Endothelial cell of umbilical vein (primary cell): ENCODE data around the gene PSMB8. TPM values are rescaled to one million over a fixed set of nuclear protein-coding genes. Genes with fewer than 3 reads are reported as not detected.

Experiments
- BruUV-seq: library from RNA; stranded (reverse); fragments of 400-500 nt; replicated peaks from 2 replicates; lab custom pipeline; 2021; lab: Mats Ljungman, UMichigan
- CTCF ChIA-PET: fragments of 300-600, 350-600 bp; sonication (Branson Sonifier 250); formaldehyde crosslinking; loops from one replicate; lab custom pipeline; 2021; ENCODE audit warnings: antibody characterized with exemption, inconsistent platforms; lab: Charles Lee
- POLR2A ChIA-PET: fragments of 300-600, 350-600 bp; sonication (Branson Sonifier 250); formaldehyde crosslinking; loops from one replicate; lab custom pipeline; 2021; ENCODE audit warnings: antibody characterized with exemption, inconsistent platforms; lab: Charles Lee
- DNase-seq: peaks from one replicate; pipeline ENCODE4 v3.0.0-alpha.2; 2011; ENCODE audit warnings: low read depth, low spot score
- FAIRE-seq: peaks from 2 replicates; lab custom pipeline; 2011; peaks lifted over from hg19 to GRCh38; lab: Jason Lieb, UNC
- H2AFZ ChIP-seq: 2 replicates; pipeline ENCODE4 v1.6.0; 2012; ENCODE audit warnings: low read depth, low read length, control low read depth, inconsistent platforms
- H3K27ac ChIP-seq: 2 replicates; pipeline ENCODE4 v1.5.1; 2011; ENCODE audit warnings: low read depth, mild to moderate bottlenecking, control low read depth, low read length, moderate library complexity; ENCODE audit not compliant: insufficient read depth
- H3K27me3 ChIP-seq, 2 experiments: 2 replicates each; pipeline versions ENCODE4 v1.6.0 to v1.6.1; 2011; ENCODE audit warnings: low read length in 2 of 2, mixed read lengths in 1 of 2; ENCODE audit not compliant: control insufficient read depth in 2 of 2, insufficient read depth in 2 of 2
- H3K36me3 ChIP-seq, 2 experiments: 2 replicates in 1 of 2; 3 replicates in 1 of 2; pipeline ENCODE4 v1.5.1; 2011; ENCODE audit warnings: low read length in 2 of 2, mild to moderate bottlenecking in 1 of 2, moderate library complexity in 1 of 2; ENCODE audit not compliant: control insufficient read depth in 2 of 2, insufficient read depth in 2 of 2; ENCODE audit errors: extremely low read depth in 1 of 2
- H3K4me1 ChIP-seq: 3 replicates; pipeline ENCODE4 v1.5.1; 2011; ENCODE audit warnings: mild to moderate bottlenecking, low read length; ENCODE audit not compliant: control insufficient read depth, insufficient read depth; ENCODE audit errors: extremely low read depth
- H3K4me2 ChIP-seq: 2 replicates; pipeline ENCODE4 v1.6.1; 2011; ENCODE audit warnings: low read length, control low read depth, mixed read lengths; ENCODE audit not compliant: insufficient read depth
- H3K4me3 ChIP-seq, 3 experiments: fragments of 200-600 bp in 1 of 3; sonication (generic), shearing (Covaris generic) in 1 of 3; replicated peaks in 1 of 3; 2 replicates each; pipeline ENCODE4 v1.5.1; 2011 to 2016; ENCODE audit warnings: control low read depth in 3 of 3, low read length in 3 of 3, mild to moderate bottlenecking in 2 of 3, inconsistent platforms in 1 of 3, low read depth in 1 of 3, moderate library complexity in 1 of 3; ENCODE audit not compliant: insufficient read depth in 1 of 3
- H3K79me2 ChIP-seq: 2 replicates; pipeline ENCODE4 v1.6.0; 2012; ENCODE audit warnings: low read length, inconsistent platforms; ENCODE audit not compliant: control insufficient read depth, insufficient read depth
- H3K9ac ChIP-seq: replicated peaks from 2 replicates; pipeline ENCODE3; 2011; ENCODE audit warnings: low read length, control low read depth; ENCODE audit not compliant: insufficient read depth; ENCODE audit errors: extremely low read depth
- H3K9me1 ChIP-seq: replicated peaks from 3 replicates; pipeline ENCODE4 v1.6.0; 2011; ENCODE audit warnings: mild to moderate bottlenecking, low read length; ENCODE audit not compliant: control insufficient read depth, insufficient read depth; ENCODE audit errors: extremely low read depth
- H3K9me3 ChIP-seq: replicated peaks from 2 replicates; pipeline ENCODE4 v1.5.1; 2012; ENCODE audit warnings: low read length, inconsistent platforms; ENCODE audit not compliant: control insufficient read depth, insufficient read depth
- H4K20me1 ChIP-seq: replicated peaks from 2 replicates; pipeline ENCODE3; 2011; ENCODE audit warnings: mild to moderate bottlenecking, low read length; ENCODE audit not compliant: control insufficient read depth, insufficient read depth; ENCODE audit errors: extremely low read depth
- EZH2 ChIP-seq: IDR thresholded peaks from 2 replicates; pipeline ENCODE4 v1.6.1; 2012; ENCODE audit warnings: borderline replicate concordance, low read depth, mild to moderate bottlenecking, moderate library complexity, low read length, inconsistent platforms; ENCODE audit not compliant: severe bottlenecking
- FOS ChIP-seq: IDR thresholded peaks from 2 replicates; pipeline ENCODE4 v1.6.1; 2011; ENCODE audit warnings: mild to moderate bottlenecking, low read length, moderate library complexity, borderline replicate concordance; ENCODE audit not compliant: insufficient read depth
- GATA2 ChIP-seq: IDR thresholded peaks from 2 replicates; pipeline ENCODE4 v1.7.0; 2011; ENCODE audit warnings: low read depth, mild to moderate bottlenecking, moderate library complexity, mixed read lengths, low read length; ENCODE audit not compliant: insufficient read length, insufficient read depth
- JUN ChIP-seq: IDR thresholded peaks from 2 replicates; pipeline ENCODE4 v1.6.1; 2011; ENCODE audit warnings: borderline replicate concordance, low read depth; ENCODE audit not compliant: insufficient read length, insufficient read depth
- MYC ChIP-seq: IDR thresholded peaks from one replicate; pipeline ENCODE4 v1.6.1; 2011; ENCODE audit warnings: mild to moderate bottlenecking, low read depth, low read length
- POLR2AphosphoS5 ChIP-seq: IDR thresholded peaks from 2 replicates; pipeline ENCODE4 v1.6.1; 2012; ENCODE audit warnings: low read depth, mild to moderate bottlenecking, control low read depth, low read length, moderate library complexity; ENCODE audit not compliant: insufficient read depth
- dilution Hi-C: fragments of 300-500 bp; cut with MboI; formaldehyde crosslinking; loops from one replicate; pipeline ENCODE4 v1.15.0; 2019; ENCODE audit warnings: low sequenced_read_pairs; ENCODE audit not compliant: extremely low pct_ligation_motif_present
- intact Hi-C: fragments of 100-400 bp; cut with micrococcal nuclease; formaldehyde crosslinking; loops from one replicate; pipeline ENCODE4 v1.10.0; 2022
- polyA plus RNA-seq, 4 experiments: library from polyadenylated mRNA; depleted of rRNA in 3 of 4; stranded (reverse) in 3 of 4; unstranded in 1 of 4; fragments of >200 nt; gene quantifications; 2 replicates each; pipeline versions ENCODE4 v1.2.1 to v1.2.3, GENCODE V29; 2011 to 2012; ENCODE audit warnings: missing spikeins in 1 of 4
- total RNA-seq: library from RNA; stranded (reverse); gene quantifications from 2 replicates; pipeline ENCODE4 v1.2.3, GENCODE V29; 2021
- TF ChIP-seq, protein P1 (sequence below), 2 donors: IDR thresholded peaks; 1 replicate in 1 of 2; 2 replicates in 1 of 2; pipeline ENCODE4 v1.5.1; 2011; ENCODE audit warnings: low read length in 2 of 2, mild to moderate bottlenecking in 2 of 2, moderate library complexity in 2 of 2, control low read depth in 1 of 2, inconsistent platforms in 1 of 2, low read depth in 1 of 2; ENCODE audit not compliant: insufficient read depth in 1 of 2; ENCODE audit errors: extremely low read depth in 1 of 2
- TF ChIP-seq, protein P2 (sequence below): IDR thresholded peaks from 2 replicates; pipeline ENCODE4 v1.6.1; 2011; ENCODE audit not compliant: insufficient read depth, insufficient read length

PSMB8 gene
- total and polyA plus RNA-seq, 2 donors (not counting 3 experiments of a cell fraction or from before 2014, with no cell fraction given), result 40.1 to 49.4 TPM

DNA sequence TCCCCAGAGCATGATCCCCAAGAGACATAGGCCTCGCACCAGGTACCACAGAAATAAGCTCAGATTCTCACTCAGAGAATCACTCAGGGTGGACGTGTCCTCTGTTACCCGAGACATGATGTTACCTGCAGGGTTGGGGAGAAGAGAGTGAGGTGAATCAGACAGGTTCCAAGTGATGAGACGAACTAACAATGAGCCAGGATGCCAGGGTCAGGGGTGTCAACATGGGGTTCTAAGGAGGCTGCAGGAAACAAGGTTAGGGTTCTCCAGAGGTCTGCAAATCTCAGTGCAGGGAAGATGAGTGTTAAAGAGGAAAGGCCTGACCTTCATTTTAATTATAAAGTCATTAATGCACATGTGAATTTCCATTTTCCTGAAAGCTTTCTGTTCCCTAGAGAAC lies 7.2 kb upstream of the PSMB8 start:
- Histone ChIP-seq H3K36me3 (no peaks in the 10 kb centered on the region), H3K27ac (no peak overlapping the region), H3K4me1 (peaks cover 13% of the 10 kb centered on the region), H3K9me1 (no peaks in the 10 kb centered on the region), H4K20me1 (no peaks in the 10 kb centered on the region), H3K4me3 (no peak overlapping the region), H3K9me3 (no peaks in the 10 kb centered on the region), H2AFZ (no peak overlapping the region), H3K4me2 (no peak overlapping the region), H3K79me2 (no peaks in the 10 kb centered on the region), H3K27me3 (peaks cover 0 to 8% of the 10 kb centered on the region in 2 experiments), H3K9ac (no peak overlapping the region)
- FAIRE-seq (no peak), DNase-seq (no peak)
- ChIA-PET POLR2A (no interaction called here), CTCF (interaction anchor here (1.7 to 3.4 kb wide), 2 partner anchors 12 to 17 kb away, joined by 7 to 22 read pairs; partner anchors contain the start of gene TAP2)
- intact Hi-C loops, result no loop called here
- no TSS peak for BruUV-seq
- dilution Hi-C loops, result no loop called here
- no peak for TF ChIP-seq POLR2AphosphoS5
- no peak for TF ChIP-seq JUN
- no peak for TF ChIP-seq MYC
- TF ChIP-seq GATA2, result no peak
- TF ChIP-seq, protein P1, sequence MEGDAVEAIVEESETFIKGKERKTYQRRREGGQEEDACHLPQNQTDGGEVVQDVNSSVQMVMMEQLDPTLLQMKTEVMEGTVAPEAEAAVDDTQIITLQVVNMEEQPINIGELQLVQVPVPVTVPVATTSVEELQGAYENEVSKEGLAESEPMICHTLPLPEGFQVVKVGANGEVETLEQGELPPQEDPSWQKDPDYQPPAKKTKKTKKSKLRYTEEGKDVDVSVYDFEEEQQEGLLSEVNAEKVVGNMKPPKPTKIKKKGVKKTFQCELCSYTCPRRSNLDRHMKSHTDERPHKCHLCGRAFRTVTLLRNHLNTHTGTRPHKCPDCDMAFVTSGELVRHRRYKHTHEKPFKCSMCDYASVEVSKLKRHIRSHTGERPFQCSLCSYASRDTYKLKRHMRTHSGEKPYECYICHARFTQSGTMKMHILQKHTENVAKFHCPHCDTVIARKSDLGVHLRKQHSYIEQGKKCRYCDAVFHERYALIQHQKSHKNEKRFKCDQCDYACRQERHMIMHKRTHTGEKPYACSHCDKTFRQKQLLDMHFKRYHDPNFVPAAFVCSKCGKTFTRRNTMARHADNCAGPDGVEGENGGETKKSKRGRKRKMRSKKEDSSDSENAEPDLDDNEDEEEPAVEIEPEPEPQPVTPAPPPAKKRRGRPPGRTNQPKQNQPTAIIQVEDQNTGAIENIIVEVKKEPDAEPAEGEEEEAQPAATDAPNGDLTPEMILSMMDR (IDR thresholded peaks at IDR 0.05; ENCODE audit: extremely low read depth in 1 of 2, insufficient read depth in 1 of 2, low read depth in 1 of 2, low read length in 2 of 2), result no peak
- TF ChIP-seq EZH2, result no peak
- TF ChIP-seq, protein P2, sequence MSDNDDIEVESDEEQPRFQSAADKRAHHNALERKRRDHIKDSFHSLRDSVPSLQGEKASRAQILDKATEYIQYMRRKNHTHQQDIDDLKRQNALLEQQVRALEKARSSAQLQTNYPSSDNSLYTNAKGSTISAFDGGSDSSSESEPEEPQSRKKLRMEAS, result no peak
- no peak for TF ChIP-seq FOS
